ENCODE data around the gene SLPI.

DNA sequence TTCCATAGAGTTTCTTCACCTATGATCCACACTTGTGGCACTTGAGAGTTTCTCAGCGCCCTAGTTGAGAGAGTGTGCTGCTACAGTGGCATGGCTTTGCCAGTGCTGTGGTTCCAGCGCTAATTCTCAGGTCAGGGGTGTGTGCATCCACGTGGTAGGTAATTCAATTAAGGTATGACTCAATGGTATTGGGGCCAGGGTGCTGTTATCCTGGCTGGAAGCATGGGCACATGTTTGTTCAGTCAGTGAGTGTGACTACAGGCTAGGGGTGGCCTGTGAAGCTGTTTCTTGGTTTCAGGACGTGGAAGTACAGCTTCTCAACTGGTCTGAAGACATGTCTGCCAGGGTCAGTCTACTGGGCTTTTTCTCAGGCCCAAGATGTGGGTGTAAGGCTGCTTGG lies 36.2 kb downstream of the SLPI start:
- no peak for TF ChIP-seq CTCF (IDR thresholded peaks at IDR 0.05)
- TF ChIP-seq POLR2A (IDR thresholded peaks at IDR 0.05) = no peak

All from esophagus squamous epithelium (tissue), 4 donors.